Small intestine (tissue), 7 donors: ENCODE results near the gene GSTM2. TPM values are rescaled to one million over a fixed set of nuclear protein-coding genes. Genes with fewer than 3 reads are reported as not detected.

Experiments
- DNase-seq, 2 donors: peaks; one replicate each; pipeline versions ENCODE4 v3.0.0 to v3.0.0-alpha.2; 2013
- FAIRE-seq: peaks from 2 replicates; lab custom pipeline; 2012; peaks lifted over from hg19 to GRCh38; lab: Jason Lieb, UNC
- H3K27ac ChIP-seq, 3 donors: one replicate each; pipeline ENCODE4 v1.5.1; 2013; ENCODE audit warnings: low read length in 2 of 3, mild to moderate bottlenecking in 2 of 3, control low read depth in 1 of 3, inconsistent platforms in 1 of 3, low read depth in 1 of 3, moderate library complexity in 1 of 3
- H3K27me3 ChIP-seq, 3 donors: one replicate each; pipeline ENCODE4 v1.6.1; 2013; ENCODE audit warnings: low read length in 3 of 3, inconsistent platforms in 1 of 3; ENCODE audit not compliant: control insufficient read depth in 3 of 3, insufficient read depth in 3 of 3
- H3K36me3 ChIP-seq, 3 donors: one replicate each; pipeline ENCODE4 v1.6.1; 2013; ENCODE audit warnings: low read length in 3 of 3, inconsistent platforms in 1 of 3, low read depth in 1 of 3, mild to moderate bottlenecking in 1 of 3, moderate library complexity in 1 of 3; ENCODE audit not compliant: control insufficient read depth in 3 of 3, insufficient read depth in 2 of 3
- H3K4me1 ChIP-seq, 3 donors: one replicate each; pipeline ENCODE4 v1.6.1; 2013; ENCODE audit warnings: low read length in 2 of 3, inconsistent platforms in 1 of 3, low read depth in 1 of 3, mild to moderate bottlenecking in 1 of 3, moderate library complexity in 1 of 3; ENCODE audit not compliant: control insufficient read depth in 3 of 3, insufficient read depth in 2 of 3
- H3K4me3 ChIP-seq, 3 donors: one replicate each; pipeline ENCODE4 v1.5.1; 2013; ENCODE audit warnings: low read length in 3 of 3, control low read depth in 1 of 3, inconsistent platforms in 1 of 3, low read depth in 1 of 3, mild to moderate bottlenecking in 1 of 3, moderate library complexity in 1 of 3
- H3K9me3 ChIP-seq, 2 donors: one replicate each; pipeline ENCODE4 v1.6.1; 2013; ENCODE audit warnings: low read depth in 1 of 2, low read length in 1 of 2; ENCODE audit not compliant: control insufficient read depth in 2 of 2, insufficient read depth in 1 of 2
- WGBS, 3 donors: extraction: QIAGEN DNeasy Blood & Tissue Kit; methylation state at CpG; one replicate each; pipeline ENCODE4 v1.1.7; 2013; 5-methylcytosine and 5-hydroxymethylcytosine counted together
- polyA plus RNA-seq, 4 donors: library from polyadenylated mRNA; stranded (reverse) in 3 of 4; unstranded in 1 of 4; fragments of 200-250 nt in 3 of 4; fragments of 120-200 nt in 1 of 4; gene quantifications; one replicate each; pipeline versions ENCODE4 v1.2.1 to v1.2.3, GENCODE V29; 2013
- donor health status: healthy with polysubstance abuse.
- donor health status: control.
- donor health status: control.
- donor health status: Bipolar disorder and iron deficiency.
- donor health status: healthy.

The GSTM2 gene
- polyA plus RNA-seq, 4 donors = 29.4 to 170 (median 54.2) TPM

GRCh38 chr1:109722908-109723691 is 55.2 kb downstream of the GSTM2 start:
- Histone ChIP-seq H3K9me3 (peaks cover 0 to 16% of the 10 kb centered on the region in 2 donors), H3K36me3 (no peaks in the 10 kb centered on the region), H3K27me3 (no peaks in the 10 kb centered on the region), H3K27ac (no peak overlapping the region), H3K4me3 (no peak overlapping the region), H3K4me1 (peaks cover 0 to 5% (median 0%) of the 10 kb centered on the region in 3 donors)
- FAIRE-seq (no peak), DNase-seq (no peak)
- 84 to 93% (median 90%) methylated on average over 7 of the region's 7 CpGs for WGBS, 3 donors

Other genes with a start within 250 kb of the GSTM2 start
- gene PSMA5, start 241.6 kb upstream of the GSTM2 start, polyA plus RNA-seq = 100 to 1,000 TPM in 3 of 4 donors, 10 to 100 TPM in 1; 99.3 to 113 (median 104) TPM
- gene SYPL2, start 201.5 kb upstream of the GSTM2 start, polyA plus RNA-seq = under 1 TPM in 2 of 4 donors, not detected in 2; 0.65 to 0.67 TPM
- 1 to 10 TPM; 4.8 to 8.9 (median 6.2) TPM for gene ATXN7L2, start 184.2 kb upstream of the GSTM2 start, polyA plus RNA-seq
- 1 to 10 TPM; 5.1 to 8.6 (median 7.2) TPM for gene CYB561D1, start 174.0 kb upstream of the GSTM2 start, polyA plus RNA-seq
- gene AMIGO1, start 158.3 kb upstream of the GSTM2 start, polyA plus RNA-seq = 1 to 10 TPM; 1.3 to 2.9 (median 2.2) TPM
- gene GPR61, start 128.2 kb upstream of the GSTM2 start, polyA plus RNA-seq = under 1 TPM in 2 of 4 donors, not detected in 2; 0.09 to 0.64 TPM
- 1 to 10 TPM; 3.0 to 7.4 (median 4.1) TPM for gene GNAI3, start 119.4 kb upstream of the GSTM2 start, polyA plus RNA-seq
- gene GNAT2, start 48.4 kb upstream of the GSTM2 start, polyA plus RNA-seq = under 1 TPM in 2 of 4 donors, not detected in 2; 0.04 to 0.28 TPM
- 10 to 100 TPM; 25.9 to 50.8 (median 35.2) TPM for gene AMPD2, start 48.2 kb upstream of the GSTM2 start, polyA plus RNA-seq
- 100 to 1,000 TPM in 3 of 4 donors, 10 to 100 TPM in 1; 81.9 to 316 (median 206) TPM for gene GSTM4, start 12.0 kb upstream of the GSTM2 start, polyA plus RNA-seq
- 100 to 1,000 TPM in 2 of 4 donors, 1 to 10 TPM in 1, under 1 TPM in 1; 0.97 to 175 (median 51.6) TPM for gene GSTM1, start 19.8 kb downstream of the GSTM2 start, polyA plus RNA-seq
- 1 to 10 TPM in 3 of 4 donors, not detected in 1; 1.1 to 4.4 (median 3.0) TPM for gene GSTM5, start 44.2 kb downstream of the GSTM2 start, polyA plus RNA-seq
- 100 to 1,000 TPM in 2 of 4 donors, 10 to 100 TPM in 2; 71.6 to 169 (median 118) TPM for gene GSTM3, start 73.0 kb downstream of the GSTM2 start, polyA plus RNA-seq
- gene EPS8L3, start 95.9 kb downstream of the GSTM2 start, polyA plus RNA-seq = 100 to 1,000 TPM; 167 to 736 (median 401) TPM
- gene CSF1, start 242.8 kb downstream of the GSTM2 start, polyA plus RNA-seq = 10 to 100 TPM in 1 of 4 donors, 1 to 10 TPM in 2, under 1 TPM in 1; 0.89 to 15.5 (median 4.4) TPM